Thyroid gland (tissue), 4 donors: Measurements from ENCODE around the gene COX8A.

ENCODE experiments used
- CTCF ChIP-seq, 6 experiments: fragments of 200-600 bp in 3 of 6; fragments of 450-650 bp in 3 of 6; sonication (generic) in 3 of 6; IDR thresholded peaks; one replicate each; pipeline ENCODE4 v1.5.1; 2016 to 2019; ENCODE audit warnings: antibody characterized with exemption in 6 of 6, mild to moderate bottlenecking in 2 of 6, inconsistent platforms in 1 of 6, moderate library complexity in 1 of 6
- POLR2A ChIP-seq, 2 donors: fragments of 450-650 bp; IDR thresholded peaks; one replicate each; pipeline ENCODE4 v1.6.1; 2017; ENCODE audit warnings: antibody characterized with exemption in 2 of 2, mild to moderate bottlenecking in 2 of 2, moderate library complexity in 1 of 2

GRCh38 chr11:64006398-64006797, 32.0 kb downstream of the COX8A start:
- TF ChIP-seq POLR2A (IDR thresholded peaks at IDR 0.05) (no peak), CTCF (IDR thresholded peaks at IDR 0.05) (no peak)
